Astrocyte (in vitro differentiated cells and primary cell): ENCODE data around the gene NCF2. TPM values are rescaled to one million over a fixed set of nuclear protein-coding genes. Genes with fewer than 3 reads are reported as not detected.

Source experiments
- DNase-seq: peaks from one replicate; pipeline ENCODE4 v3.0.0-alpha.2; 2010; ENCODE audit warnings: low read depth
- FAIRE-seq: peaks from 2 replicates; lab custom pipeline; 2011; peaks lifted over from hg19 to GRCh38; lab: Jason Lieb, UNC
- H2AFZ ChIP-seq: 2 replicates; pipeline ENCODE4 v1.6.0; 2012; ENCODE audit warnings: low read depth, low read length, inconsistent platforms
- H3K27ac ChIP-seq: 2 replicates; pipeline ENCODE4 v1.5.1; 2011; ENCODE audit warnings: low read depth, low read length, inconsistent platforms
- H3K27me3 ChIP-seq: 2 replicates; pipeline ENCODE4 v1.6.0; 2011; ENCODE audit warnings: low read length, inconsistent platforms; ENCODE audit not compliant: insufficient read depth
- H3K36me3 ChIP-seq: 2 replicates; pipeline ENCODE4 v1.5.1; 2011; ENCODE audit warnings: low read length, inconsistent platforms; ENCODE audit not compliant: insufficient read depth
- H3K4me1 ChIP-seq: 2 replicates; pipeline ENCODE4 v1.5.1; 2011; ENCODE audit warnings: low read length, inconsistent platforms; ENCODE audit not compliant: insufficient read depth
- H3K4me2 ChIP-seq: 2 replicates; pipeline ENCODE4 v1.6.0; 2012; ENCODE audit warnings: low read length, inconsistent platforms
- H3K4me3 ChIP-seq: 2 replicates; pipeline ENCODE4 v1.5.1; 2011; ENCODE audit warnings: low read depth, mild to moderate bottlenecking, low read length, inconsistent platforms; ENCODE audit not compliant: insufficient read depth
- H3K79me2 ChIP-seq: 2 replicates; pipeline ENCODE4 v1.6.0; 2012; ENCODE audit warnings: mild to moderate bottlenecking, low read length, inconsistent platforms; ENCODE audit not compliant: insufficient read depth
- H3K9ac ChIP-seq: 2 replicates; pipeline ENCODE4 v1.6.0; 2012; ENCODE audit warnings: mild to moderate bottlenecking, low read length, inconsistent platforms
- H3K9me3 ChIP-seq: 2 replicates; pipeline ENCODE4 v1.5.1; 2012; ENCODE audit warnings: low read depth, mild to moderate bottlenecking, low read length, inconsistent platforms; ENCODE audit not compliant: insufficient read depth
- H4K20me1 ChIP-seq: 2 replicates; pipeline ENCODE4 v1.6.0; 2012; ENCODE audit warnings: low read length, inconsistent platforms; ENCODE audit not compliant: insufficient read depth
- H3K27ac Mint-ChIP-seq: one replicate; pipeline ENCODE4 v1.8.0; 2021; ENCODE audit warnings: mild to moderate bottlenecking, mixed read lengths; ENCODE audit not compliant: unreplicated experiment
- H3K27me3 Mint-ChIP-seq: one replicate; pipeline ENCODE4 v1.8.0; 2021; ENCODE audit warnings: low read depth, mixed read lengths; ENCODE audit not compliant: unreplicated experiment
- H3K36me3 Mint-ChIP-seq: one replicate; pipeline ENCODE4 v1.8.0; 2021; ENCODE audit warnings: low read depth, mixed read lengths; ENCODE audit not compliant: unreplicated experiment
- H3K4me1 Mint-ChIP-seq: one replicate; pipeline ENCODE4 v1.8.0; 2021; ENCODE audit warnings: low read depth, mixed read lengths; ENCODE audit not compliant: unreplicated experiment
- H3K4me3 Mint-ChIP-seq: one replicate; pipeline ENCODE4 v1.8.0; 2021; ENCODE audit warnings: mild to moderate bottlenecking, moderate library complexity, mixed read lengths; ENCODE audit not compliant: unreplicated experiment
- H3K9me3 Mint-ChIP-seq: one replicate; pipeline ENCODE4 v1.8.0; 2021; ENCODE audit warnings: mild to moderate bottlenecking, mixed read lengths; ENCODE audit not compliant: unreplicated experiment
- EZH2 ChIP-seq: IDR thresholded peaks from 2 replicates; pipeline ENCODE4 v1.6.1; 2012; ENCODE audit warnings: mild to moderate bottlenecking, low read length, inconsistent platforms; ENCODE audit not compliant: insufficient read depth
- total RNA-seq: library from RNA; stranded (reverse); gene quantifications from 2 replicates; pipeline ENCODE4 v1.2.1, GENCODE V29; 2021
- TF ChIP-seq, protein P1 (sequence below): IDR thresholded peaks from 2 replicates; pipeline ENCODE4 v1.5.1; 2011; ENCODE audit warnings: low read depth, mild to moderate bottlenecking, inconsistent platforms, low read length, moderate library complexity; ENCODE audit not compliant: insufficient read depth

Gene NCF2
- total RNA-seq, 1 donor from 2014 or later = 4.3 TPM

DNA sequence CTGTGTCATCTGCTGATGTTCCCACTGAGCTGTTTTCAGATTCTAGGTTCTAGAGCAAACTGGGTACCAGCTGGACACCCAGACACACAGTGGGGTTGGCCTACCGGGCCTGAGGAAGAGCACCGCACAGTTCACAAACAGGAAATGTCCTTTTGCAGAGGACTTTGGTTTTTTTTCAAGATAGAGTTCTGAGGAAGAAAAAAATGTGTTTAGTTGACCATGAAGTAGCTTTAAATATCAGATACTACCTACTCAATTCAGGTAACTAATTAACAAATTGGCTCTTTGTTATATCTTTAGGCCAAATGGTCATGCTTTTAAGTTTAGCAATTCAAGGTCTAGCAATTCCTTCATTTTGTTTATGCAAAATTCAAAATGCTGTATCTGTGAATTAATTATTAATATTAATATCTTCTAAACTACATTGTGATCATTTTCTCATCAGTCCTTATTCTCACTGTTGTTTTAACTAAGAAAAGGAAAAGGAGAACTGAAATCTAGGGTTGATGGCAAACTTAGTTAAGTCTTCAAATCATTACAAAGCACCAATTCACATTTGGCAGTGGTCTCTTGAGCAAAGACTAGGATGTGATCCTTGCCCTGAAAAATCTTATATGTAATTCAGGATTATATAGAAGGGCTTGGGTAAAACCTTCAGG is 17.2 kb upstream of the NCF2 start:
- Histone ChIP-seq H3K36me3 (no peaks in the 10 kb centered on the region), H3K4me3 (no peak overlapping the region), H4K20me1 (no peaks in the 10 kb centered on the region), H3K27ac (peak overlapping the region; percentile 77), H3K27me3 (no peaks in the 10 kb centered on the region), H3K79me2 (no peaks in the 10 kb centered on the region), H3K9me3 (no peaks in the 10 kb centered on the region), H3K4me2 (peak overlapping the region; percentile 51), H3K4me1 (peaks cover 42% of the 10 kb centered on the region), H3K9ac (peak overlapping the region; percentile 49), H2AFZ (no peak overlapping the region)
- Mint-ChIP-seq H3K4me3 (no peak overlapping the region), H3K4me1 (peaks cover 30% of the 10 kb centered on the region), H3K27me3 (peaks cover 6% of the 10 kb centered on the region), H3K36me3 (no peaks in the 10 kb centered on the region), H3K27ac (peak overlapping the region; percentile 99), H3K9me3 (peaks cover 1% of the 10 kb centered on the region)
- TF ChIP-seq, protein P1, sequence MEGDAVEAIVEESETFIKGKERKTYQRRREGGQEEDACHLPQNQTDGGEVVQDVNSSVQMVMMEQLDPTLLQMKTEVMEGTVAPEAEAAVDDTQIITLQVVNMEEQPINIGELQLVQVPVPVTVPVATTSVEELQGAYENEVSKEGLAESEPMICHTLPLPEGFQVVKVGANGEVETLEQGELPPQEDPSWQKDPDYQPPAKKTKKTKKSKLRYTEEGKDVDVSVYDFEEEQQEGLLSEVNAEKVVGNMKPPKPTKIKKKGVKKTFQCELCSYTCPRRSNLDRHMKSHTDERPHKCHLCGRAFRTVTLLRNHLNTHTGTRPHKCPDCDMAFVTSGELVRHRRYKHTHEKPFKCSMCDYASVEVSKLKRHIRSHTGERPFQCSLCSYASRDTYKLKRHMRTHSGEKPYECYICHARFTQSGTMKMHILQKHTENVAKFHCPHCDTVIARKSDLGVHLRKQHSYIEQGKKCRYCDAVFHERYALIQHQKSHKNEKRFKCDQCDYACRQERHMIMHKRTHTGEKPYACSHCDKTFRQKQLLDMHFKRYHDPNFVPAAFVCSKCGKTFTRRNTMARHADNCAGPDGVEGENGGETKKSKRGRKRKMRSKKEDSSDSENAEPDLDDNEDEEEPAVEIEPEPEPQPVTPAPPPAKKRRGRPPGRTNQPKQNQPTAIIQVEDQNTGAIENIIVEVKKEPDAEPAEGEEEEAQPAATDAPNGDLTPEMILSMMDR = no peak
- no peak for TF ChIP-seq EZH2
- no peak for DNase-seq
- FAIRE-seq = no peak

DNA sequence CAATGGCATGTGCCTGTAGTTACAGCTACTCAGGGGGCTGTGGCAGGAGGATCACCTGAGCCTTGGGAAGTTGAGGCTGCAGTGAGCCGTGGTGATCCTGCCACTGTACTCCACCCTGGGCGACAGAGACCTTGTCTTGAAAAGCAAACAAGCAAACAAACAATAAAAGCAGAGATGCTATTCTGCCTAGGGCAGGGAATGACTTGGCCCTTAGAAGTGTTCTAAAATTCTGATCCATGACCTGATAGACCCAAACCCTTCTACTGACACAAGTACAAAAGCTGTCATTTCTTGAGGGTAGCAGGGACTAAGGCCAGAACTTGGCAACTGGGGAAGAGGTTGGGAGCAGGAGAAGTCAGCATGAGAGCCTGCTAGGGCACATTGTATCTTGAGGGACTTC is 15.6 kb upstream of the NCF2 start:
- Mint-ChIP-seq H3K4me3 (no peak overlapping the region), H3K9me3 (peaks cover 1% of the 10 kb centered on the region), H3K36me3 (no peaks in the 10 kb centered on the region), H3K4me1 (peaks cover 30% of the 10 kb centered on the region), H3K27me3 (peaks cover 7% of the 10 kb centered on the region), H3K27ac (no peak overlapping the region)
- Histone ChIP-seq H2AFZ (no peak overlapping the region), H3K79me2 (no peaks in the 10 kb centered on the region), H3K36me3 (no peaks in the 10 kb centered on the region), H4K20me1 (no peaks in the 10 kb centered on the region), H3K4me3 (no peak overlapping the region), H3K9me3 (no peaks in the 10 kb centered on the region), H3K27me3 (no peaks in the 10 kb centered on the region), H3K4me1 (peaks cover 42% of the 10 kb centered on the region), H3K4me2 (no peak overlapping the region), H3K9ac (no peak overlapping the region), H3K27ac (no peak overlapping the region)
- FAIRE-seq (no peak), DNase-seq (no peak)
- no peak for TF ChIP-seq EZH2
- TF ChIP-seq, protein P1 = no peak

DNA sequence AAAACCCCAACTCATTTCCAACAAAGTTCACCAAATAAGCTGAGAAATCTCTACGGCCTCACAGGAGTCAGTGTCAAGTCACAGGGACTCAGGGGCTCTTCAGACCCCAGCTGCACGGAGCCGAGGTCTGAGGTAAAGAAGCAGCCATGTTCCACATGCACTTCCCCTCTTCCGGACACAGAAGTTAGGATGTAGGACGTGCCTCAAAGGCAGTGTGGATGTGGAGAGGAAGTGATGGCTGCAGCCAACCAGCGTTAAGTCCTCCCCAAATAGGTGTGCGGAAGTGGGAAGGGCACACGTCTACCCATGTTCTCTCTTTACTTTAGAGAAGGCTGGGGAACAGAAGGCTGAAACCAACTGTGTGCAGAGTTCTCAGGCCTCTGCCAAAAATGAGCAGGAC is 14.6 kb upstream of the NCF2 start:
- H3K36me3 Mint-ChIP-seq = no peaks in the 10 kb centered on the region
- peaks cover 10% of the 10 kb centered on the region for H3K27me3 Mint-ChIP-seq
- TF ChIP-seq, protein P1 = no peak
- no peak for TF ChIP-seq EZH2
- peaks cover 38% of the 10 kb centered on the region for H3K4me1 ChIP-seq
- DNase-seq = no peak
- H3K27ac Mint-ChIP-seq = peak overlapping the region; percentile 71
- no peak overlapping the region for H3K27ac ChIP-seq
- no peaks in the 10 kb centered on the region for H3K79me2 ChIP-seq
- no peak overlapping the region for H2AFZ ChIP-seq
- H3K9me3 ChIP-seq = no peaks in the 10 kb centered on the region
- H3K4me3 ChIP-seq = no peak overlapping the region
- peaks cover 1% of the 10 kb centered on the region for H3K9me3 Mint-ChIP-seq
- FAIRE-seq = no peak
- H3K4me1 Mint-ChIP-seq = peaks cover 26% of the 10 kb centered on the region
- no peak overlapping the region for H3K4me3 Mint-ChIP-seq
- H3K4me2 ChIP-seq = peak overlapping the region; percentile 75
- H3K36me3 ChIP-seq = no peaks in the 10 kb centered on the region
- H3K27me3 ChIP-seq = no peaks in the 10 kb centered on the region
- H4K20me1 ChIP-seq = no peaks in the 10 kb centered on the region
- H3K9ac ChIP-seq = no peak overlapping the region
